HepG2 (cell line): ENCODE results near the gene KRCC1. TPM values are rescaled to one million over a fixed set of nuclear protein-coding genes. Genes with fewer than 3 reads are reported as not detected.

ENCODE experiments used
- ATRX ChIP-seq: sonication (generic); formaldehyde crosslinking; IDR thresholded peaks from 2 replicates; pipeline ENCODE4 v1.4.0; 2020; ENCODE audit warnings: missing genetic modification reagents, borderline replicate concordance
- FOXK1 ChIP-seq: sonication (generic); formaldehyde crosslinking; IDR thresholded peaks from 2 replicates; pipeline ENCODE4 v1.4.0; 2020; ENCODE audit warnings: low read depth, missing genetic modification reagents, borderline replicate concordance
- HDAC1 ChIP-seq: sonication (generic); formaldehyde crosslinking; IDR thresholded peaks from 2 replicates; pipeline ENCODE4 v1.5.1; 2020; ENCODE audit warnings: mild to moderate bottlenecking, missing genetic modification reagents
- HOXD1 ChIP-seq: sonication (generic); formaldehyde crosslinking; IDR thresholded peaks from 2 replicates; pipeline ENCODE4 v1.5.0; 2020; ENCODE audit warnings: missing genetic modification reagents
- MTF2 ChIP-seq: sonication (generic); formaldehyde crosslinking; IDR thresholded peaks from 2 replicates; pipeline ENCODE4 v1.5.0; 2020; ENCODE audit warnings: missing genetic modification reagents, borderline replicate concordance
- RFXANK ChIP-seq: IDR thresholded peaks from 2 replicates; pipeline ENCODE4 v1.6.1; 2016
- SUZ12 ChIP-seq: fragments of 150-350 bp; IDR thresholded peaks from 2 replicates; pipeline ENCODE4 v1.6.1; 2014; ENCODE audit warnings: low read depth, low read length
- TBL1XR1 ChIP-seq: fragments of 150-350 bp; IDR thresholded peaks from 2 replicates; pipeline ENCODE4 v1.6.1; 2014; ENCODE audit warnings: borderline replicate concordance, low read length; ENCODE audit not compliant: partially characterized antibody
- ZMYM2 ChIP-seq: sonication (generic); formaldehyde crosslinking; IDR thresholded peaks from 2 replicates; pipeline ENCODE4 v1.8.0; 2022; ENCODE audit warnings: mild to moderate bottlenecking, missing genetic modification reagents
- ZNF24 ChIP-seq: fragments of 450-650 bp; IDR thresholded peaks from 2 replicates; pipeline ENCODE4 v1.6.1; 2017; ENCODE audit warnings: antibody characterized with exemption, mild to moderate bottlenecking
- ZNF678 ChIP-seq: sonication (generic); formaldehyde crosslinking; IDR thresholded peaks from 2 replicates; pipeline ENCODE4 v1.4.0; 2020; ENCODE audit warnings: mild to moderate bottlenecking, missing genetic modification reagents
- ZNF75D ChIP-seq: sonication (generic); formaldehyde crosslinking; IDR thresholded peaks from 2 replicates; pipeline ENCODE4 v1.8.1; 2023; ENCODE audit warnings: missing genetic modification reagents, mild to moderate bottlenecking, borderline replicate concordance
- polyA plus RNA-seq, 8 experiments: library from polyadenylated mRNA; depleted of rRNA in 3 of 8; stranded (reverse) in 7 of 8; unstranded in 1 of 8; fragments of >200 nt; fragmentation: Illumina TruSeq in 4 of 8; extraction: Trizol in 4 of 8; gene quantifications; 2 replicates each; pipeline versions ENCODE4 v1.2.1 to v1.2.3, GENCODE V29; 2011 to 2016; ENCODE audit warnings: low read depth in 4 of 8, missing spikeins in 1 of 8, mixed read lengths in 1 of 8; ENCODE audit not compliant: insufficient read depth in 1 of 8
- total RNA-seq, 5 experiments: library from RNA; depleted of rRNA; stranded (reverse); fragments of >200 nt; fragmentation: Illumina TruSeq; extraction: Trizol; gene quantifications; 2 replicates each; pipeline ENCODE4 v1.2.3, GENCODE V29; 2016; ENCODE audit warnings: low read depth in 1 of 5
- TF ChIP-seq, protein P1 (sequence below): sonication (generic); formaldehyde crosslinking; IDR thresholded peaks from 2 replicates; pipeline ENCODE4 v1.8.0; 2022; ENCODE audit warnings: missing genetic modification reagents, low read depth, mild to moderate bottlenecking, borderline replicate concordance
- TF ChIP-seq, protein P2 (sequence below): sonication (generic); formaldehyde crosslinking; IDR thresholded peaks from 2 replicates; pipeline ENCODE4 v1.5.0; 2020; ENCODE audit warnings: mild to moderate bottlenecking, missing genetic modification reagents
- TF ChIP-seq, protein P3 (sequence below): IDR thresholded peaks from 2 replicates; pipeline ENCODE4 v1.6.1; 2018; ENCODE audit warnings: missing genetic modification reagents
- TF ChIP-seq, protein P4 (sequence below): sonication (generic); formaldehyde crosslinking; IDR thresholded peaks from 2 replicates; pipeline ENCODE4 v1.9.0; 2022; ENCODE audit warnings: low read depth, missing genetic modification reagents
- TF ChIP-seq, protein P5 (sequence below): sonication (generic); formaldehyde crosslinking; IDR thresholded peaks from 2 replicates; pipeline ENCODE4 v1.5.0; 2020; ENCODE audit warnings: mild to moderate bottlenecking, missing genetic modification reagents, moderate library complexity
- TF ChIP-seq, protein P6 (sequence below): IDR thresholded peaks from 2 replicates; pipeline ENCODE4 v1.6.1; 2016; ENCODE audit warnings: missing genetic modification reagents, missing compliant biosample characterization
- TF ChIP-seq, protein P7 (sequence below): IDR thresholded peaks from 2 replicates; pipeline ENCODE4 v1.6.1; 2018; ENCODE audit warnings: missing genetic modification reagents, mild to moderate bottlenecking, missing compliant biosample characterization

KRCC1 gene
- total and polyA plus RNA-seq, 2 of the 13 experiments (the other 11 are each of a cell fraction or from before 2014, with no cell fraction given), result 6.5 to 7.7 TPM

DNA sequence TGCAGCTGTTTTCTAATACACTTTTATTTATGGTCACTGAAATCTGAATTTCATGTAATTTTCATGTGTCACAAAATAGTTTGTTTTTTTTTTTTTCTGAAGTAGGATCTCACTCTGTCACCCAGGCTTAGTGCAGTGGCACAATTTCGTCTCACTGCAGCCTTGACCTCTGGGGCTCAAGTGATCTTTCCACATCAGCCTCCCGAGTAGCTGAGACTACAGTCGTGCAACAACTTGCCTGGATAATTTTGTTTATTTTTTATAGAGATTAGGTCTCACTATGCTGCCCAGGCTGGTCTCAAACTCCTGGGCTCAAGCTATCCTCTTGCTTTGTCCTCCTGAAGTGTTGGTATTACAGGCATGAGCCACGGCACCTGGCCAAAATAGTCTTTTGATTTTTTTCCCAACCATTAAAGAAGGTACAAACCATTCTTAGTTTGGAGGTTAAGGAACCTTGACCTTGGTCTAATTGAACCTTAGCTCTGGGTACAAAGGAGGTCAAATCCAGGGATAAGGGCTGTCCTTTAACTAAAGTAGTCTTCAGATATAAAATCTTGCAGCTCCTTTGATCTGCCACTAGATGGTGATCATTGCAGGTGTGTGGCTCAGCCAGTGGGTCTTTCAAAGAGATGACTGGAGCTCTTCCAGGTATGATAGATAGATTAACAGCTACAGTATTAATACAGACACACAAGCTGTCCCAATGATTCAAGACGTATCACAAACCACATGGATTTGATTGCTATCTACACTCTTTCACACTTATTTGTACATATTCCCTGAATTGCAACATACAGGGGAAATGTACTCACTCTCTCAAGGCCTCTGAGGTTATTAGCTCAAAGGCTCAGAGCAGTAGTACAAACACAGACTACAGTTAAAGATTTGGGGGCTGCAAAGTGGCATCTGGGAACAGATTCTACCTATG lies 4.7 kb upstream of the KRCC1 start (continued):
- TF ChIP-seq ATRX (CRISPR knock-in tag) (no peak), ZNF678 (no peak), SUZ12 (no peak), TBL1XR1 (no peak), HDAC1 (CRISPR knock-in tag) (no peak), ZMYM2 (CRISPR knock-in tag) (no peak), HOXD1 (no peak), RFXANK (CRISPR knock-in tag) (no peak), MTF2 (no peak), FOXK1 (CRISPR knock-in tag) (no peak), ZNF24 (no peak), ZNF75D (CRISPR knock-in tag) (no peak)
- TF ChIP-seq, protein P1, sequence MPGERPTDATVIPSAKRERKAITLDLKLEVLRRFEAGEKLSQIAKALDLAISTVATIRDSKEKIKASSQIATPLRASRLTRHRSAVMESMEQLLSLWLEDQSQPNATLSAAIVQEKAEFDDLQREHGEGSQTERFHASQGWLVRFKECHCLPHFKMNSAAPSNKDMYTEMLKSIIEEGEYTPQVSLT, result no peak
- TF ChIP-seq, protein P2, sequence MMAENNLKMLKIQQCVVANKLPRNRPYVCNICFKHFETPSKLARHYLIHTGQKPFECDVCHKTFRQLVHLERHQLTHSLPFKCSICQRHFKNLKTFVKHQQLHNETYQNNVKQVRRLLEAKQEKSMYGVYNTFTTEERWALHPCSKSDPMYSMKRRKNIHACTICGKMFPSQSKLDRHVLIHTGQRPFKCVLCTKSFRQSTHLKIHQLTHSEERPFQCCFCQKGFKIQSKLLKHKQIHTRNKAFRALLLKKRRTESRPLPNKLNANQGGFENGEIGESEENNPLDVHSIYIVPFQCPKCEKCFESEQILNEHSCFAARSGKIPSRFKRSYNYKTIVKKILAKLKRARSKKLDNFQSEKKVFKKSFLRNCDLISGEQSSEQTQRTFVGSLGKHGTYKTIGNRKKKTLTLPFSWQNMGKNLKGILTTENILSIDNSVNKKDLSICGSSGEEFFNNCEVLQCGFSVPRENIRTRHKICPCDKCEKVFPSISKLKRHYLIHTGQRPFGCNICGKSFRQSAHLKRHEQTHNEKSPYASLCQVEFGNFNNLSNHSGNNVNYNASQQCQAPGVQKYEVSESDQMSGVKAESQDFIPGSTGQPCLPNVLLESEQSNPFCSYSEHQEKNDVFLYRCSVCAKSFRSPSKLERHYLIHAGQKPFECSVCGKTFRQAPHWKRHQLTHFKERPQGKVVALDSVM, result no peak
- TF ChIP-seq, protein P3, sequence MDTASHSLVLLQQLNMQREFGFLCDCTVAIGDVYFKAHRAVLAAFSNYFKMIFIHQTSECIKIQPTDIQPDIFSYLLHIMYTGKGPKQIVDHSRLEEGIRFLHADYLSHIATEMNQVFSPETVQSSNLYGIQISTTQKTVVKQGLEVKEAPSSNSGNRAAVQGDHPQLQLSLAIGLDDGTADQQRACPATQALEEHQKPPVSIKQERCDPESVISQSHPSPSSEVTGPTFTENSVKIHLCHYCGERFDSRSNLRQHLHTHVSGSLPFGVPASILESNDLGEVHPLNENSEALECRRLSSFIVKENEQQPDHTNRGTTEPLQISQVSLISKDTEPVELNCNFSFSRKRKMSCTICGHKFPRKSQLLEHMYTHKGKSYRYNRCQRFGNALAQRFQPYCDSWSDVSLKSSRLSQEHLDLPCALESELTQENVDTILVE, result no peak
- TF ChIP-seq, protein P4, sequence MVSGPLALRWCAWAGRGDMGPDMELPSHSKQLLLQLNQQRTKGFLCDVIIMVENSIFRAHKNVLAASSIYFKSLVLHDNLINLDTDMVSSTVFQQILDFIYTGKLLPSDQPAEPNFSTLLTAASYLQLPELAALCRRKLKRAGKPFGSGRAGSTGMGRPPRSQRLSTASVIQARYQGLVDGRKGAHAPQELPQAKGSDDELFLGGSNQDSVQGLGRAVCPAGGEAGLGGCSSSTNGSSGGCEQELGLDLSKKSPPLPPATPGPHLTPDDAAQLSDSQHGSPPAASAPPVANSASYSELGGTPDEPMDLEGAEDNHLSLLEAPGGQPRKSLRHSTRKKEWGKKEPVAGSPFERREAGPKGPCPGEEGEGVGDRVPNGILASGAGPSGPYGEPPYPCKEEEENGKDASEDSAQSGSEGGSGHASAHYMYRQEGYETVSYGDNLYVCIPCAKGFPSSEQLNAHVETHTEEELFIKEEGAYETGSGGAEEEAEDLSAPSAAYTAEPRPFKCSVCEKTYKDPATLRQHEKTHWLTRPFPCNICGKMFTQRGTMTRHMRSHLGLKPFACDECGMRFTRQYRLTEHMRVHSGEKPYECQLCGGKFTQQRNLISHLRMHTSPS, result no peak
- TF ChIP-seq, protein P5, sequence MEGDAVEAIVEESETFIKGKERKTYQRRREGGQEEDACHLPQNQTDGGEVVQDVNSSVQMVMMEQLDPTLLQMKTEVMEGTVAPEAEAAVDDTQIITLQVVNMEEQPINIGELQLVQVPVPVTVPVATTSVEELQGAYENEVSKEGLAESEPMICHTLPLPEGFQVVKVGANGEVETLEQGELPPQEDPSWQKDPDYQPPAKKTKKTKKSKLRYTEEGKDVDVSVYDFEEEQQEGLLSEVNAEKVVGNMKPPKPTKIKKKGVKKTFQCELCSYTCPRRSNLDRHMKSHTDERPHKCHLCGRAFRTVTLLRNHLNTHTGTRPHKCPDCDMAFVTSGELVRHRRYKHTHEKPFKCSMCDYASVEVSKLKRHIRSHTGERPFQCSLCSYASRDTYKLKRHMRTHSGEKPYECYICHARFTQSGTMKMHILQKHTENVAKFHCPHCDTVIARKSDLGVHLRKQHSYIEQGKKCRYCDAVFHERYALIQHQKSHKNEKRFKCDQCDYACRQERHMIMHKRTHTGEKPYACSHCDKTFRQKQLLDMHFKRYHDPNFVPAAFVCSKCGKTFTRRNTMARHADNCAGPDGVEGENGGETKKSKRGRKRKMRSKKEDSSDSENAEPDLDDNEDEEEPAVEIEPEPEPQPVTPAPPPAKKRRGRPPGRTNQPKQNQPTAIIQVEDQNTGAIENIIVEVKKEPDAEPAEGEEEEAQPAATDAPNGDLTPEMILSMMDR (CRISPR knock-in tag), result peak; percentile 90
- TF ChIP-seq, protein P6, sequence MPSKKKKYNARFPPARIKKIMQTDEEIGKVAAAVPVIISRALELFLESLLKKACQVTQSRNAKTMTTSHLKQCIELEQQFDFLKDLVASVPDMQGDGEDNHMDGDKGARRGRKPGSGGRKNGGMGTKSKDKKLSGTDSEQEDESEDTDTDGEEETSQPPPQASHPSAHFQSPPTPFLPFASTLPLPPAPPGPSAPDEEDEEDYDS (CRISPR knock-in tag), result no peak
- TF ChIP-seq, protein P7, sequence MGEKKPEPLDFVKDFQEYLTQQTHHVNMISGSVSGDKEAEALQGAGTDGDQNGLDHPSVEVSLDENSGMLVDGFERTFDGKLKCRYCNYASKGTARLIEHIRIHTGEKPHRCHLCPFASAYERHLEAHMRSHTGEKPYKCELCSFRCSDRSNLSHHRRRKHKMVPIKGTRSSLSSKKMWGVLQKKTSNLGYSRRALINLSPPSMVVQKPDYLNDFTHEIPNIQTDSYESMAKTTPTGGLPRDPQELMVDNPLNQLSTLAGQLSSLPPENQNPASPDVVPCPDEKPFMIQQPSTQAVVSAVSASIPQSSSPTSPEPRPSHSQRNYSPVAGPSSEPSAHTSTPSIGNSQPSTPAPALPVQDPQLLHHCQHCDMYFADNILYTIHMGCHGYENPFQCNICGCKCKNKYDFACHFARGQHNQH (CRISPR knock-in tag), result no peak
